ENCODE data around the gene ZNF215.

GRCh38 chr11:6898911-6899310 lies 27.3 kb upstream of the ZNF215 start:
- TF ChIP-seq, protein P1, sequence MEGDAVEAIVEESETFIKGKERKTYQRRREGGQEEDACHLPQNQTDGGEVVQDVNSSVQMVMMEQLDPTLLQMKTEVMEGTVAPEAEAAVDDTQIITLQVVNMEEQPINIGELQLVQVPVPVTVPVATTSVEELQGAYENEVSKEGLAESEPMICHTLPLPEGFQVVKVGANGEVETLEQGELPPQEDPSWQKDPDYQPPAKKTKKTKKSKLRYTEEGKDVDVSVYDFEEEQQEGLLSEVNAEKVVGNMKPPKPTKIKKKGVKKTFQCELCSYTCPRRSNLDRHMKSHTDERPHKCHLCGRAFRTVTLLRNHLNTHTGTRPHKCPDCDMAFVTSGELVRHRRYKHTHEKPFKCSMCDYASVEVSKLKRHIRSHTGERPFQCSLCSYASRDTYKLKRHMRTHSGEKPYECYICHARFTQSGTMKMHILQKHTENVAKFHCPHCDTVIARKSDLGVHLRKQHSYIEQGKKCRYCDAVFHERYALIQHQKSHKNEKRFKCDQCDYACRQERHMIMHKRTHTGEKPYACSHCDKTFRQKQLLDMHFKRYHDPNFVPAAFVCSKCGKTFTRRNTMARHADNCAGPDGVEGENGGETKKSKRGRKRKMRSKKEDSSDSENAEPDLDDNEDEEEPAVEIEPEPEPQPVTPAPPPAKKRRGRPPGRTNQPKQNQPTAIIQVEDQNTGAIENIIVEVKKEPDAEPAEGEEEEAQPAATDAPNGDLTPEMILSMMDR (IDR thresholded peaks at IDR 0.05; ENCODE audit: extremely low read depth in 1 of 2, insufficient read depth in 1 of 2, low read depth in 1 of 2, low read length in 2 of 2), result no peak
- TF ChIP-seq MYC (IDR thresholded peaks at IDR 0.05; ENCODE audit: low read depth, low read length) (no peak), POLR2AphosphoS5 (IDR thresholded peaks at IDR 0.05; ENCODE audit: insufficient read depth, low read depth, low read length) (no peak), JUN (IDR thresholded peaks at IDR 0.05; ENCODE audit: borderline replicate concordance, insufficient read depth, insufficient read length, low read depth) (no peak), POLR2A (IDR thresholded peaks at IDR 0.05; ENCODE audit: low read depth, low read length) (no peak), EZH2 (IDR thresholded peaks at IDR 0.05; ENCODE audit: borderline replicate concordance, low read depth, low read length, severe bottlenecking) (no peak), GATA2 (IDR thresholded peaks at IDR 0.05; ENCODE audit: insufficient read depth, insufficient read length, low read depth, low read length) (no peak), FOS (IDR thresholded peaks at IDR 0.05; ENCODE audit: borderline replicate concordance, insufficient read depth, low read length) (no peak)
- TF ChIP-seq, protein P2, sequence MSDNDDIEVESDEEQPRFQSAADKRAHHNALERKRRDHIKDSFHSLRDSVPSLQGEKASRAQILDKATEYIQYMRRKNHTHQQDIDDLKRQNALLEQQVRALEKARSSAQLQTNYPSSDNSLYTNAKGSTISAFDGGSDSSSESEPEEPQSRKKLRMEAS (IDR thresholded peaks at IDR 0.05; ENCODE audit: insufficient read depth, insufficient read length), result no peak
